Left renal cortex interstitium (tissue), 4 donors: ENCODE results near the gene TMEM208. TPM values are rescaled to one million over a fixed set of nuclear protein-coding genes. Genes with fewer than 3 reads are reported as not detected.
A peak's percentile ranks its signal among the peaks of the same experiment; 100 is the strongest.

Experiments used
- DNase-seq, 4 donors: peaks; one replicate each; pipeline ENCODE4 v3.0.0-alpha.2; 2013; ENCODE audit warnings: low read depth in 4 of 4, low spot score in 2 of 4, missing footprints in 1 of 4
- polyA plus RNA-seq, 4 donors: library from polyadenylated mRNA; unstranded; fragments of 120-200 nt; gene quantifications; one replicate each; pipeline ENCODE4 v1.2.1, GENCODE V29; 2013; ENCODE audit not compliant: insufficient read length in 4 of 4

Gene TMEM208
- 10 to 100 TPM; 41.0 to 55.0 (median 44.0) TPM for polyA plus RNA-seq

DNA sequence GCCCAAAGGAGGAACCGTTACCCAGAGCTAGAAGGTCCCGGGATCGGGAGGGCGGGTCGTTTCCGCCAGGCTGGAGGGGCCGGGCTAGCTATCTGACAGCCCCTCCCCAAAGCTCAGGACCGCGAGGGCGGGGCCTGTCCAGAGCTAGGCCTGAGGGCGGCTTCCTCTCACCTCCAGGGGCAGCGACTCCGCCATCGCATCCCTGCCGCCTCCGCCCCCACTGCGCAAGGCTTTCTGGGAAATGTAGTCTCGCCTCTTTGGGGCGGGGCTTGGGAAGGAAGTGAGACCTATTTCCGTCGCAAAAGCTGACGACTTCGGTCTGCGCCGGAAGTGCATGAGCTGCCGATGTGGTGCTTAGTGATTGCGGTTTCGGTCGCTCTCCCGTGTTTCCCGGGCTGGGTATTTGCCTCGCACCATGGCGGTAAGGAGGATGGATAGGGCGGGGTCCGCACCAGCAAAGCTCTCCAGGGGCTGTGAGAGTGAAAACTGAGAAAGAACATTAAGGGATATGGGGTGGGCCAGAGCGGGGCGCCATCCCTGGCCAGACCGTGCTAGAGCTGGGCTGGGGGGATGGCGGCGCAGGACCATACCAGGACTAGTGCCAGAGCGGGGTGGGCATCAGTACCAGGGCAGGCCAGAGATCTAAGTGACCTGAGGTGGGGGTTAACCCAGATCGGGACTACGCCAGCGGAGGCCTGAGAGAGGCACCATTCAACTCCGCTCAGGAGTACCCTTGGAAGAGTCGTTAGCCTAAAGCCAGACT, at the start of gene TMEM208:
TMEM208 (plus strand) TSS at position 327 of the 763 bp plus-strand sequence; CDS start at position 416, 89 bp downstream.
- DNase-seq = peak; percentile 92 to 99 (median 93)

DNA sequence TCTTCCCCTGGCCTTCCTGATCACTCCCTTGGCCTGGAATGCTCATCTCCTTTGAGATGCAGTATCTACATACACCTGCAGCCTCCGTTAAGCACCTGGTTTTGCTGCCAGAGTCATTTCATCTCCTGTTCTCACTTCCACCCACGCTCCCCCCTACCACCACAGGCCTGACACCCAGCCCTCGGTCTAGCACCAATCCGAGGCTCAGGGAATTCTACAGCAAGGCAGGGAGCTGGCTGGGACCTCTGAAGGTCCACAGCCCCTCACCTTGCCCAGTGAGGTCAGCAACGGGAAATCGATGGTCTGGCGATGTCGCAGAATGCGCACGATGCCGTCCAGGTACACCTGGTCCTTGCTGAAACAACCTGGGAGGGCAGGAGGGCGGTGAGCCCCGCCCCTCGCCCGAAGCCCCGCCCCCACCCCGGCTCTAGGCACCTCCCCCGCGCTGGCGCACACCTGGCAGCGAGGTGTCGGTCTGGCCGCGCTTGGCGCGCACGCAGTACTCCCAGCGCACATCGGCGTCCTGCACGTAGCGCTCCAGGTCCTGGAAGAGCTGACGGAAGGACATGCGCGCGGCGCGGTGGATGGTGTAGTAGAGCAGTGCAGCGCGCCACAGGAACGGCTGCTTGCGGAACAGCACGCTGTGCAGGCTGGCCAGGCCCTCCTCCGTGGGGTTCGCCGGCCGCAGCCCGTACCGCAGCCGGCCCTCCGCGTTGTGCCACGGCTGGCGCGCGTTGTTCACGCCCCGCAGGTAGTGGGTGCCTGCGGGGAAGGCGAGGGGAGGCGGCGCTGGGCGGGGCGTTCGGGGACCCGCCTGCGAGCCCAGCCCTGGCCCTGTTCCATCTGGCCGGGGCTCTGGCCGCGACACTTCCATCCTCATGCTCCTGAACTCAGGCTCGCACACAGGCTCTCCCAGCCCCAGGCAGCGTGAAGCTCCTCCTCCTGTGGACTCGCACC, 48.9 kb upstream of the TMEM208 start:
- no peak for DNase-seq

DNA sequence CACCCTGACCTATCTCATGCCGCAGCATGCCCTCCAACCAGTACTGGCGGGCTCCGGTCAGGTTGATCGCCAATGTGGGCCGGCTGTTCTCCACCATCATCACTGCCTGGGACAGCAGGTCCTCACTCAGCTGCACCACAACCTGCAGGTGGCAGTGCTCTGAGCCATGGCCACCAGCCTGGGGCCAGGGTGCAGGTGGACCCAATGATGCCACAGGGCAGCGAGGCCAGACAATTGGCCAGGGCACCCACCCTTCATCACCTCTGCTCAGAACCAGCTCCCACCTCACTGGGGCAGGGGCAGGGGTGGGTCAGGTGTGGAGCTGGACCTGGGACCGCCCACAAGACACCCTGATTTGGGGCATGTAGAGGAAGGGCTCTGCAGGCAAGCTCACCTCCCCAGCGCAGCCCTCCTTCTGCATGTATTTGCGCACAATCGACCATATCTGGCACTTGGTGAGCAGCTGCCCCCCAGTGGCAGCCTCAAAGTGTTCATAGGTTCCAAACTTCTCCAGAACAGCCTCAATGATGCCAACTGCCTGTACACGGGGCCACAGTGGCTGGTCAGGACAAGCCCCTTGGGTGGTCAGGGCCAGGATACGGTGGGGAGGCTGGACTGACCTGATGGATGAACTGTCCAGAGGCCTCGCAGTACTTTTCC, 47.4 kb upstream of the TMEM208 start:
- DNase-seq = no peak

DNA sequence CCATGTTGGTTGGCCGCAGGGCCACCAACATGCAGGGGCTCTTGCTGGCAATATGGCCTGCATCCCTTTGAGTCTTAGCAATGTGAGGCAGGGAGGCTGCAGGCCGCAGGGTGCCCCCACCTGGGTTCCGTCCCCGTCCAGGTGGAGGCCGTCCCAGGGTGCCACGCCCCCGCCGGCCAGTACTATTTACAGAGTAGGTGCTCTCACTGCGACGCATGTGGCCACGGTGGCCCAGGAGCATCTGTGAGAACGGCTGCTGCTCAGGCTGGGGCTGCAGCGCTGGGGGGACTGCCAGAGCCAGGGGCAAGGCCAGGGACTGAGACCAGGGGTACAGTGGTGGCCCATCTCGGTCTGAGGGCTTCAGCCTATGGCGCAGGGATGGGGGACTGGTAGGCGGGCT, 46.8 kb upstream of the TMEM208 start:
- no peak for DNase-seq

DNA sequence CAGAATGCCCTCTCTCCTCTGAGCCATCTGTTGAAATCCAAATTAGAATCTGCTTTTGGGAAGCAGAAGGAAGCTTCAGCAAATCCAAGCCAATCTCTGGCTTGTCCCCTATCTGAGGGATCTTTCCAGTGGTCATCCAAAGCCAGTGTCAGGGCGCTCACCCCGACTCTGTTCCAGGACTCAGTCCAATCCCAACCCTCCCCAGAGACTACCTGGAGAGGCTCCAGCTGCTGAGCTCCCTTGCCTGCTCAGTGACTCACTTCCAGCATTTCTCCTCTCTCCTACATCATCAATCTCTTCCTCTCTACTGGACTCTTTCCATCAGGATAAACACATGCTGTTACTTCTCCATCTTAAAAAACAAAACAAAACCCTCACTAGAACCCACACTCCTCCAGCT, 45.6 kb upstream of the TMEM208 start:
- no peak for DNase-seq

DNA sequence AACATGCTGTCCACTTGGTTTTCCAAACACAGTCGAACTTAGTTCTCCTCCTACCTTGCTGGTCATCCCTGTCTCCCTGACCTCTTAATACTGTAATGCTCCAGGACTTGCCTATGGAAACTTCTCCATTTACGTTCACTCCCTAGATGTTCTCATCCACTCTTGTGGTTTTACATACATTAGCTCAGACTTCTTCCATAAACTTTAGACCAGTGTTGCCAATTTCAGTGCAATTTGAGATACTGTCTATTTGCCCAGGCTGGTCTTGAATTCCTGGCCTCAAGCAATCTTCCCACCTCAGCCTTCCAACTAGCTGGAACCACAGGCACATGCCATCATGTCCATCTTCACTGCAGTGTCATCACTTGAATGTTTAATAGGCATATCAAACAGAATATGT, 44.6 kb upstream of the TMEM208 start:
- no peak for DNase-seq

DNA sequence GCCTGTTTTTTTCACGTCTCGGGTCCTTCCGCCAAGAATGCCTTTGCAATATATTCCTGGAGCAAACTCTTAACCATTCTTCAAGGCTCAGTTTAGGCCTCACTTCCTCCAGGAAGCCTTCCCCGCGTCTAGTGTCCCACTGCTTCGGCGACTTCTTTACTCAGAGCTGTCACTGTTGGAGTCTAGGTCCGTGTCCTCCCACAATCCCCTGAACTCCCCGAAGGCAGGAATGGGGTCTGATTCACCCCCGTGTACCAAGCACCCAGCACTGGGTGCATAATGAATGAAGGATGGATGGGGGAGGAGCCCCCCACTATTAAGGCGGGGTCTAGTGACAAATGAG, 43.7 kb upstream of the TMEM208 start:
- DNase-seq = no peak

DNA sequence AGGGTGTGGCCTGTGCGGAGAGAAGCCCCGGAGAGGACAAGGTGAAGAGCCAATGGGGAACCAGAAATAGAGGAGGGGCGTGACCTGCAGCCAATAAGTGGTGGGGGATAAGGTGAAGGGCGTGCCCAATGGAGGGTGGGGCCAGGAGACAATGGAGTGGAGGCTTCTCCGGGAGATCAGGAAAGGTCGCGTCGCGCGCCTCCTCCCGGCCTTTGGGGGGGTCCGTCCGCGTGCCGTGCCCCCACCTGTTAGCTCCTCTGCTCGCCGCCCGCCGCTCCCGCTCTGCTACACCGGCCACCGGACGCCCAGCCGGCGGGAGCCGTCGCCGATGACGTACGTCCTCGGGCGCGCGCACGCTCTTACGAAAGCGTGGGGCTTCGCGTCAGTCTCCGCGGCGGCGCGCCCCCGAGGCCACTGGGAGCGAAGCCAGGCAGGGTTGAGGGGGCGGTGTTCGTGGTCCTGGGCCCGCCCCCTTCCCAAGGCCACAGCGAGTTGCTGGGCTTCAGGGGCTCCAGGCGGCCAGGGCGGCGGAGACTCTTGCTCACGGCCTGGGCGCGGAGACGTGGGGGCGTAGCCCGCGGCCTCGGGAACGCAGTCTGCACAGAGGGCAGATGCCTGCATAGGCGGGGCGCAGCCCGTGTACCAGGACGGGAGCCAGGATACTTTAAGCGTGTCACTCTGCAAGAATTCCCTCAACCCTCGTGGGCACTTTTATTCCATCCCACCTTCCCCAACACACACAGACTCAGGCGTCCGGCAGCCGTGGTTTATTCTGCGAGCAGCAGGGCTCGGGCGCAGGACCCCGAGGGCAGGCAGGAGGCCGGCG, 43.1 kb upstream of the TMEM208 start, which contains the start of gene MATCAP1:
MATCAP1 (minus strand) TSS at position 337 of the 826 bp plus-strand sequence. CDS start 3,353 bp downstream, outside the sequence.
- peak; percentile 89 to 93 (median 90) for DNase-seq

DNA sequence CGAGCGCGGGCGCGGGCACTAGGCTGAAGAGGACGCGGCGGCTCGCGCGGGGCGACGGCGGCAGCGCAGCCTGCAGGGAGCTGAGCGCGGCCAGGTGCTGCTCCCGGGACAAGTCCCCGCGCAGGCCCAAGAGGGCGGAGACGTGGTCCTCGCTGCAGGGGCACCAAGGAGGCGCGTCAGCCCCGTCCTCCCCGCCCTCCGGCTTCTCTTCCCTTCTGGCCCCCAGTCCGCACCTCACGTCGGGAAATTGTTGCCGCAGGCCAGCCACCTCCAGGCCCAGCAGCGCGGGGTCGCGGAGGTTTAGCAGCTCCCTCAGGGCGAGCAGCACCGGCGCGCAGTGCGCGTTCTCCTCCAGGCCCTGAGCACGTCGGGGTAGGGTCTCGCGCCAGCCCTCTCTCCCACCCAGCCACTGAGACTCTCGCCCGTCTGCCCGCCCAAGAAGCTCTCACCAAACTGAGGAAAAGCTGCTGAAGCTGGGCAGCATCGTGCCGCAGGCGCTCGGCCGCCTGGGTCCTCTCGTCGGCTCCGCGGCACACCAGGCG, 42.4 kb upstream of the TMEM208 start:
- no peak for DNase-seq

DNA sequence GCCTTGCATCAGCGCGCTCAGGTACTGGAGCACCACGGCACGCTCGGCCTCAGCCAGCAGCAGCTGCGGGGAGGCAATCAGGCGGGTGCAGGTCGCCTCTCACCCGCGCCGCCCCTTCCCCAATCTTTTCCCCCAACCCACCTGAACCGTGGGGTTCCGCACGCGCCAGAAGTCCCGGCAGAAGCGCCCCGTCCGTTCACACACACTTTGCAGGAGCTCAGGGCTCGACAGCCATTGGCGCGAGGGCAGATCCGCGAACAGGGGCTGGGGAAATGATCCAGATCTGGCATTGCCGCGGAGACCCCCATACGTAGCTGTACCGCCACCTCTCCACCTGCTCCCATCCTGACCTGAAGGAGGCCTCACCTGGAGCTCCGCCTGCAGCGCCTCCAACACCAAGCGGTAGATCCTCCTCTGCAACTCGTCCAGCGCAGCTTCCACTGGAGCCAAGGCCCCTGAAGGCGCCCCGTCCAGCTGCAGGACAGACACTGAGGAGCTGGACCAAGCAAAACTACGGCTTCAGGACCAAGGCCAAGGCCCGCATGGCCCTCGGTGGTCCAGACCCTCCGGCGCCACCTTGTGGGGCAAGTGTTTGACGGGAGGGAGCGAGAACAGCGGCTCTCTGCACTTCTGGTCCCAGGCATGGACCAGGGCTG, 41.8 kb upstream of the TMEM208 start:
- peak in 2 of 4 donors; percentile 72 to 89 for DNase-seq

DNA sequence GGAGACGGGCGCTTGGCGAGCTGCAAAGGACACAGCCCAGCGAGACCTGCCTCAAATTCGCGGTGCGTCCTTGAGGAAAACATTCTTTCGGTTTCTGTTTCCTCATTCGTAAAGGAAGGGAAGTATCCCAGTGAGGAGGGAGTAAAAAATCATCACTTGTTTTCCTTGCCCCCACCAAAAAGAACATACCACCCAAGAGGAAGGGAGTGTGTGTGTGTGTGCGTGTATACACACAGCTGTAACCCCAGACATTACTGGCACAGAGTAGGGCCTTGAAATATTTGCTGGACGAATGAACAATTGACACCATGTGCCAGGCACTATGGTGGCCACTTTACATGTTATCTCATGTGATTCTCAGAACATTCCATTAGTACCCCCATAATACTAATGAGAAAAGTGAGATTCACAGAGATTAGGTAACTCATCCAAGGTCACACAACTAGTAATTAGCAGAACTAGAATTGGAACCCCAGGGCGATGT, 41.2 kb upstream of the TMEM208 start:
- DNase-seq = no peak

DNA sequence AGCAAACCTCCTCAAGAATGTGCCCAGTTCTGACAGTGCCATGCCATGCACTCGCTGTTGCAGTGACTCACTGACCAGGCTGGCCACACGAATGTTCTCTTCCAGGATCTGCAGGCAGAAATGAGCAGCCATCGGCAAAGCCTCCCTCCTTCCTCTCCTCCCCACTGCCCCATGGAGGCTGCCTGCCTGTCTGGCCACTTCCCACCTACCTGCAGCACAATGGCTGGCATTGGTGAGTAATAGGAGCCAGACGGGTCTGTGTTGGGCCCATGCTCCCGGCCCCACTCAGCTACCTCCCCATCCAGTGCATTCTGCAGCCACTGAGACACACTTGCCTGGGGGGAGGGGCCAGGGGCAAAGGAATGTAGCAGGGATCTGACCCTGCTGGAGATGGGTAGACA, 40.4 kb upstream of the TMEM208 start:
- DNase-seq = no peak

DNA sequence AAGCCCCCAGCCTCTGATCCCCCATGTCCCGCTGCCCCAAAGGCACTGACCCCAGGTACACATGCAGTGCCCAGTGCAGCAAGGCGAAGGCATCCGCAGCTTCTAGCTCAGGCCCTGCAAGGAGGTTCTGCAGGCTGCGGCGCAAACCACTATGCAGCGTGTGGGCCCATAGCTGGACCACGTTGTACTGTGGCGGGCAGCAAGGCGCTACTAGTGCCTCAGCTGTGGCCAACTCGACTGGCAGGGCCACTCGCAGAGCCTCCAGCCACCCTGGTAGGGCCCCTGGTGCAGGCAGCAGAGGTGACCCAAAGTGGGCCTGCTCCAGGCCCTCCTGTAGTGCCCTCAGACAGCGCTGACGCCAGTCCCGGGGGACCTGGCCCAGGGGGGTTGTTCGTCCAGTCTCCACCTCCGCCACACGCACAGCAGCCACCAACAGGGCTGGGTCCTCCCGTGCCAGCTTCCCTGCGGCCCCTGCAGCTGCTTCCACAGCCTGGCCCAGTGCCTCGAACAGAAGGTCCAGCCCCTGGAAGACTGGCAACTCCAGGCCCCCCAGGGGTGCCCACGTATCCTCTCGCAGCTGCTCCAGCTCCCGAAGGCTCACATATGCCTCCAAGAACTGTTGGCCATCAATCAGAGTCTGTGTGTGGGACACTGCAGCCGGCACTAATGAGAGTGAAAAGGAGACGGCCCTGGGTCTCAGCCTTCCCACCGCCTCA, 39.6 kb upstream of the TMEM208 start:
- no peak for DNase-seq

DNA sequence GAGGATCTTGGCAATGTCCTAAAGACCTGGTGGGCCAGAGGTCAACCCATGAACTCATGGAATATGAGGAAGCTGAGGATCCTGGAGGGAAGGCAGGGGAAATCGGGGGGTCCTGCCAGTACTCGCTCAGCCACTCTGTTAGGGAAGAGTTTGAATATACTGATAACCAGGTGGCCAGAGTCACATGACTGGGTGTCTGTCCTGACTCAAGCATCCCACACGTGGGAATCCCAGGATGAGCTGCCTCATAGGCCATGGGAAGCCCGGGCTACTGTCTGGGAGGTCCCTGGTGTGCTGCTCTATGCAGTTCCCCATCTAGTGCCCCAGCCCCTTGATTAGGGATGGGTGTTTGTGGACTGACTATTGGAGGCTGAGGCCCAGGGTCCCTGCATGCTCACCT, 38.6 kb upstream of the TMEM208 start:
- DNase-seq = no peak

DNA sequence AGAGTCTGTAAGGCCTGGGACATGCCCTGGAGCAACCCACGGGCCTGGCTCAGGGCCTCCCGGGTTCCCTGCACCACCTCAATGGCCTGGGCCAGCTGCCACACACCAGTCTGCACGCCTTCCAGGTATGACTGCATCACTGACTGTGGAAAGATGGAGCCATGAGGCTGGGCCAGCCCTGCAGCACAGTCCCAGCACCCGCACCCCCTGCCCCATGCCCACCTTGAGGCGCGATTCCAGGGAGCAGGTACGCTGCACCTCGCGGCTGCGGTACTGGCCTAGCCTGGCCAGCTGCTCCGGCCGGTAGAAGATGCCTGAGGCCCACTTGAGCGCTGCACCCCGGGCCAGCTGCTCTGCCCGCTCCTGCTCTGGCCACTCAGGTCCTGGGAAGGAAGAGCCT, 38.1 kb upstream of the TMEM208 start:
- DNase-seq = no peak

DNA sequence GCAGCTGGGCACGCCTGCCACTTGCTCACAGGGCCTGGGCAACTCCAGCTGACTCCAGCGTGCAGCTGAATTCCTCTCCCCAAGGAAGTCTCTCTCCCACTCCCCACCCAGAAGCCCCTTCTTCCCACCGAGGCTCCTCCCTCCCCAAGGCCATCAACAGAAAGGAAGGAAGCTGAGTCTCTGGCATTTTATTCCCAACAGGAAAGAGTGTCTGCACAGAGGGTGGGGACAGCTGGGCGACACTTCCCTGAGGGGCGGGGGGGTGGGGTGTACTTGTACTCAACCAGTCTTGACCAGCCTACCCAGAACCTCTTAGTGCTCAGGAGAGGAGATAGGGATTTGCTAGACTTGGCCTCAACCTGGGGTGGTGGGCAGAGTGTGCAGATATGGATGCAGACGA, 36.9 kb upstream of the TMEM208 start, which contains the start of gene EXOC3L1:
EXOC3L1 (minus strand) TSS at position 96 of the 400 bp plus-strand sequence. CDS start 460 bp downstream, outside the sequence.
- DNase-seq = no peak

DNA sequence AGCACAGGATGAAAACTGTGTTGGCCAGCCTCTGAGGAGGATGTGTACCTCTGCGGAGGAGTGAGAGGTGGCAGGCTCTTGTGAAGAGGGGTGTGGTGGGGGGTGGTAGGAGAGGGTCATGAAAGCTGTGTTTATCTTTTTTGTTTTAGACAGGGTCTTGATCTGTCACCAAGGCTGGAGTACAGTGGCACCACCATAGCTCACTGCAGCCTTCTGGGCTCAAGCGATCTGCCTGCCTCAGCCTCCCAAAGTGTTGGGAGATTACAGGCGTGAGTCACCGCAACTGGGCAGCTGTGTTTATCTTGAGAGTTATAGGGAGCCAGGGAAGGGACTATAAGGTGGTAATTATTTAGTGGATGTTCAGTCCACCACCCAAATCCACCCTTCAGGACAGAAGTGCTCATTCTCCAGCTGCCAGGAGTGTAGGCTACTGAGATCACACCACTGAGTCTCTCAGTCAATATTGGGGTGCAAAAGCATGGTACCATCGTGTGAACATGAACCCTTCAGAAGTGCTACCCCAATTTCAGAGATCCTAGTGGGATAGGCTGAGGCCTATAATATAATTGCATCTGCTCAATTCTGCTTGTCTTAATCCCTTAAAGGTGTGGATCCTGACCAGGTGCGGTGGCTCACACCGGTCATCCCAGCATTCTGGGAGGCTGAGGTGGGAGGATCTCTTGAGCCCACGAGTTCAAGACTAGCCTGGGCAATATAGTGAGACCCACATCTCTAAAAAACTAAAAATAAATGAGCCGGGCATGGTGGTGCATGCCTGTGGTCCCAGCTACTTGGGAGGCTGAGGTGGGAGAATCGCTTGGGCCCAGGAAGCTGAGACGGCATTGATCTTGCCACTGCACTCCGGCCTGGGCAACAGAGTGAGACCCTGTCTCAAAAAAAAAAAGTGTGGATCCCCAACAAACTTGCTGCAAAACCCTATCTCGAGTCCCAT, 36.2 kb upstream of the TMEM208 start:
- DNase-seq = no peak
